ENCODE measurements around the gene HCFC1R1. TPM values are rescaled to one million over a fixed set of nuclear protein-coding genes. Genes with fewer than 3 reads are reported as not detected.
"Not testable (repeated sequence)": the region's sequence is repeated elsewhere in the genome, so short reads cannot be mapped to it uniquely, and the experiment has no call there.

Gene HCFC1R1, protein sequence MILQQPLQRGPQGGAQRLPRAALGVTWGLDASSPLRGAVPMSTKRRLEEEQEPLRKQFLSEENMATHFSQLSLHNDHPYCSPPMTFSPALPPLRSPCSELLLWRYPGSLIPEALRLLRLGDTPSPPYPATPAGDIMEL
- 10.2 and 18.4 TPM in 2 replicates for total RNA-seq

- Histone ChIP-seq H3K36me3 (ENCODE audit: control insufficient read depth, insufficient read depth, low read length) (peaks cover 4% of the 10 kb centered on the region), H3K4me3 (ENCODE audit: low read depth, low read length) (peak within 1 kb of the TSS; percentile 60), H3K27me3 (ENCODE audit: control insufficient read depth, insufficient read depth, low read length) (peaks cover 6% of the 10 kb centered on the region)
- peak; percentile 93 for DNase-seq (ENCODE audit: low read depth)
- TF ChIP-seq, protein P1, sequence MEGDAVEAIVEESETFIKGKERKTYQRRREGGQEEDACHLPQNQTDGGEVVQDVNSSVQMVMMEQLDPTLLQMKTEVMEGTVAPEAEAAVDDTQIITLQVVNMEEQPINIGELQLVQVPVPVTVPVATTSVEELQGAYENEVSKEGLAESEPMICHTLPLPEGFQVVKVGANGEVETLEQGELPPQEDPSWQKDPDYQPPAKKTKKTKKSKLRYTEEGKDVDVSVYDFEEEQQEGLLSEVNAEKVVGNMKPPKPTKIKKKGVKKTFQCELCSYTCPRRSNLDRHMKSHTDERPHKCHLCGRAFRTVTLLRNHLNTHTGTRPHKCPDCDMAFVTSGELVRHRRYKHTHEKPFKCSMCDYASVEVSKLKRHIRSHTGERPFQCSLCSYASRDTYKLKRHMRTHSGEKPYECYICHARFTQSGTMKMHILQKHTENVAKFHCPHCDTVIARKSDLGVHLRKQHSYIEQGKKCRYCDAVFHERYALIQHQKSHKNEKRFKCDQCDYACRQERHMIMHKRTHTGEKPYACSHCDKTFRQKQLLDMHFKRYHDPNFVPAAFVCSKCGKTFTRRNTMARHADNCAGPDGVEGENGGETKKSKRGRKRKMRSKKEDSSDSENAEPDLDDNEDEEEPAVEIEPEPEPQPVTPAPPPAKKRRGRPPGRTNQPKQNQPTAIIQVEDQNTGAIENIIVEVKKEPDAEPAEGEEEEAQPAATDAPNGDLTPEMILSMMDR (IDR thresholded peaks at IDR 0.05; ENCODE audit: insufficient read depth, low read length, poor library complexity, severe bottlenecking) = no peak
Observed at GRCh38 chr16:3023669-3024478, at the start of gene HCFC1R1, which contains the start of gene THOC6. HCFC1R1 (minus strand) TSS chr16:3023942; CDS start chr16:3023941, 1 bp downstream. THOC6 (plus strand) TSS chr16:3024035; CDS start chr16:3024327, 292 bp downstream.

- Histone ChIP-seq H3K36me3 (ENCODE audit: control insufficient read depth, insufficient read depth, low read length) (no peaks in the 10 kb centered on the region), H3K27me3 (ENCODE audit: control insufficient read depth, insufficient read depth, low read length) (peaks cover 9% of the 10 kb centered on the region), H3K4me3 (ENCODE audit: low read depth, low read length) (no peak overlapping the region)
- TF ChIP-seq, protein P1 (IDR thresholded peaks at IDR 0.05; ENCODE audit: insufficient read depth, low read length, poor library complexity, severe bottlenecking) = no peak
- no peak for DNase-seq (ENCODE audit: low read depth)
Observed at GRCh38 chr16:3073448-3073847, 49.7 kb upstream of the HCFC1R1 start.

- not testable (repeated sequence) for DNase-seq (ENCODE audit: low read depth); H3K27me3 ChIP-seq (ENCODE audit: control insufficient read depth, insufficient read depth, low read length); H3K4me3 ChIP-seq (ENCODE audit: low read depth, low read length); H3K36me3 ChIP-seq (ENCODE audit: control insufficient read depth, insufficient read depth, low read length)
Observed at GRCh38 chr16:3072576-3073263, 49.0 kb upstream of the HCFC1R1 start.

GRCh38 chr16:3072148-3072547 is 48.4 kb upstream of the HCFC1R1 start:
- not testable (repeated sequence) for H3K4me3 ChIP-seq (ENCODE audit: low read depth, low read length); H3K27me3 ChIP-seq (ENCODE audit: control insufficient read depth, insufficient read depth, low read length); DNase-seq (ENCODE audit: low read depth); H3K36me3 ChIP-seq (ENCODE audit: control insufficient read depth, insufficient read depth, low read length)

GRCh38 chr16:3071655-3072054 is 47.9 kb upstream of the HCFC1R1 start:
- TF ChIP-seq, protein P1 (IDR thresholded peaks at IDR 0.05; ENCODE audit: insufficient read depth, low read length, poor library complexity, severe bottlenecking) = no peak
- no peaks in the 10 kb centered on the region for H3K36me3 ChIP-seq (ENCODE audit: control insufficient read depth, insufficient read depth, low read length)
- no peak for DNase-seq (ENCODE audit: low read depth)
- H3K4me3 ChIP-seq (ENCODE audit: low read depth, low read length) = no peak overlapping the region
- peaks cover 7% of the 10 kb centered on the region for H3K27me3 ChIP-seq (ENCODE audit: control insufficient read depth, insufficient read depth, low read length)

DNA sequence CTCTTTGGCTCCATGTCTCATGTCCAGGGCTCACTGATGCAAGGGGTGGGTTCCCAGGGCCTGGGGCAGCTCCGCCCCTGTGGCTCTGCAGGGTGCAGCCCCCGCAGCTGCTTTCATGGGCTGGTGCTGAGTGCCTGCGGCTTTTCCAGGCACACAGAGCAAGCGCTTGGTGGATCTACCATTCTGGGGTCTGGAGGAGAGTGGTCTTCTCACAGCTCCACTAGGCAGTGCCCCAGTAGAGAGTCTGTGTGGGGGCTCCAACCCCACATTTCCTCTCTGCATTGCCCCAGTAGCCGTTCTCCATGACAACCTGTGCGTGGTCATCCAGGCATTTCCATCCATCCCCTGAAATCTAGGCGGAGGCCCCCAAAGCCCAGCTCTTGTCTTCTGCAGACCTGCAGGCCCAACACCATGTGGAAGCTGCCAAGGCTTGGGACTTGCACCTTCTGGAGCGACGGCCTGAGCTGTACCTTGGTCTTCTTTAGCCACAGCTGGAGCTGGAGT is 46.9 kb upstream of the HCFC1R1 start:
- no peak overlapping the region for H3K4me3 ChIP-seq (ENCODE audit: low read depth, low read length)
- TF ChIP-seq, protein P1 (IDR thresholded peaks at IDR 0.05; ENCODE audit: insufficient read depth, low read length, poor library complexity, severe bottlenecking) = no peak
- DNase-seq (ENCODE audit: low read depth) = no peak
- H3K27me3 ChIP-seq (ENCODE audit: control insufficient read depth, insufficient read depth, low read length) = peaks cover 7% of the 10 kb centered on the region
- no peaks in the 10 kb centered on the region for H3K36me3 ChIP-seq (ENCODE audit: control insufficient read depth, insufficient read depth, low read length)

GRCh38 chr16:3069146-3069545 is 45.4 kb upstream of the HCFC1R1 start:
- not testable (repeated sequence) for H3K36me3 ChIP-seq (ENCODE audit: control insufficient read depth, insufficient read depth, low read length); DNase-seq (ENCODE audit: low read depth); H3K27me3 ChIP-seq (ENCODE audit: control insufficient read depth, insufficient read depth, low read length); H3K4me3 ChIP-seq (ENCODE audit: low read depth, low read length)
